Measurements from ENCODE around the gene FAM83G.
"Not testable (repeated sequence)": the region's sequence is repeated elsewhere in the genome, so short reads cannot be mapped to it uniquely, and the experiment has no call there.

The FAM83G gene

GRCh38 chr17:19023209-19023999, 18.8 kb upstream of the FAM83G start:
- DNase-seq (ENCODE audit: extremely low read depth in 1 of 2, low read depth in 1 of 2), result no peak

- DNase-seq (ENCODE audit: extremely low read depth in 1 of 2, low read depth in 1 of 2), result no peak
Measured at GRCh38 chr17:19022747-19023146, 18.2 kb upstream of the FAM83G start.

- DNase-seq (ENCODE audit: extremely low read depth in 1 of 2, low read depth in 1 of 2), result no peak
Measured at GRCh38 chr17:19022128-19022527, 17.6 kb upstream of the FAM83G start.

GRCh38 chr17:19021622-19022083, 17.1 kb upstream of the FAM83G start:
- DNase-seq (ENCODE audit: extremely low read depth in 1 of 2, low read depth in 1 of 2), result peak in 1 of 2 donors; percentile 37

GRCh38 chr17:19021011-19021621, 16.6 kb upstream of the FAM83G start:
- DNase-seq (ENCODE audit: extremely low read depth in 1 of 2, low read depth in 1 of 2), result not testable (repeated sequence)

- no peak for DNase-seq (ENCODE audit: extremely low read depth in 1 of 2, low read depth in 1 of 2)
Measured at GRCh38 chr17:19020016-19020415, 15.5 kb upstream of the FAM83G start.

GRCh38 chr17:19019041-19019941, 14.7 kb upstream of the FAM83G start:
- DNase-seq (ENCODE audit: extremely low read depth in 1 of 2, low read depth in 1 of 2), result no peak

- DNase-seq (ENCODE audit: extremely low read depth in 1 of 2, low read depth in 1 of 2), result no peak
Measured at GRCh38 chr17:19018600-19018950, 14.0 kb upstream of the FAM83G start.

GRCh38 chr17:19017804-19018599, 13.4 kb upstream of the FAM83G start:
- no peak for DNase-seq (ENCODE audit: extremely low read depth in 1 of 2, low read depth in 1 of 2)

- no peak for DNase-seq (ENCODE audit: extremely low read depth in 1 of 2, low read depth in 1 of 2)
Measured at GRCh38 chr17:19017401-19017800, 12.8 kb upstream of the FAM83G start.

- DNase-seq (ENCODE audit: extremely low read depth in 1 of 2, low read depth in 1 of 2), result no peak
Measured at GRCh38 chr17:19016881-19017280, 12.3 kb upstream of the FAM83G start.

GRCh38 chr17:19016297-19016696, 11.7 kb upstream of the FAM83G start:
- DNase-seq (ENCODE audit: extremely low read depth in 1 of 2, low read depth in 1 of 2), result no peak

GRCh38 chr17:19015428-19015827, 10.9 kb upstream of the FAM83G start:
- DNase-seq (ENCODE audit: extremely low read depth in 1 of 2, low read depth in 1 of 2), result no peak

- no peak for DNase-seq (ENCODE audit: extremely low read depth in 1 of 2, low read depth in 1 of 2)
Measured at GRCh38 chr17:19014628-19015215, 10.2 kb upstream of the FAM83G start.

GRCh38 chr17:19013806-19014627, 9.5 kb upstream of the FAM83G start:
- no peak for DNase-seq (ENCODE audit: extremely low read depth in 1 of 2, low read depth in 1 of 2)

GRCh38 chr17:19013226-19013625, 8.7 kb upstream of the FAM83G start:
- no peak for DNase-seq (ENCODE audit: extremely low read depth in 1 of 2, low read depth in 1 of 2)

- no peak for DNase-seq (ENCODE audit: extremely low read depth in 1 of 2, low read depth in 1 of 2)
Measured at GRCh38 chr17:19012171-19013080, 7.9 kb upstream of the FAM83G start.

- no peak for DNase-seq (ENCODE audit: extremely low read depth in 1 of 2, low read depth in 1 of 2)
Measured at GRCh38 chr17:19011581-19011980, 7.0 kb upstream of the FAM83G start.
